Posterior cingulate gyrus (tissue), 11 donors: ENCODE measurements around the gene P3H3.
"Not testable (repeated sequence)": the region's sequence is repeated elsewhere in the genome, so short reads cannot be mapped to it uniquely, and the experiment has no call there.

Experiments used
- DNase-seq, 10 donors: peaks; one replicate each; pipeline versions ENCODE4 v3.0.0 to v3.0.0-alpha.2; 2020 to 2021; ENCODE audit warnings: mixed read lengths in 3 of 10
- intact Hi-C: fragments of 100-400 bp; cut with DNase I; formaldehyde crosslinking; loops from one replicate; pipeline ENCODE4 v1.15.1; 2023

P3H3 gene

GRCh38 chr12:6879824-6880223 is 51.6 kb downstream of the P3H3 start:
- DNase-seq, intact Hi-C loops: not testable (repeated sequence)

GRCh38 chr12:6883252-6883651 is 55.0 kb downstream of the P3H3 start:
- intact Hi-C loops = no loop called here
- DNase-seq = no peak

DNA sequence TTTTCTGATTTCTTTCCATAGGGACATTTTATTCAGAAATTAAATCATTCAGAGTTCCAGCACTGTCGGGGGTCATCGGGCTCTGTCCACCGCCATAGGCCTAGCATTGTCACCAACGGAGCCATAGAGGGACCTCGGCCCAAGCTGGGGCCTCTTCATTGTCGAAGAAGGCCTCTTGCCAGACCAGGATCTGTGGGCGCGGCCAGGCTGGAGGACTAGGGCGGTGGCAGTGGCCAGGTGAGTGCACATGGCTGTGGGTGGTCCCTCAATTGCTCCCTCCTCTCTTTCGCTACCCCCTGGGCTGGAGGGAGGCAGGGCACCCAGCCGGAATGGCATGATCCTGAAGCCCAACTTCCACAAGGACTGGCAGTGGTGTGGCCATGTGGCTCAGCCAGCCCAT is 55.5 kb downstream of the P3H3 start:
- intact Hi-C loops = no loop called here
- DNase-seq = no peak

DNA sequence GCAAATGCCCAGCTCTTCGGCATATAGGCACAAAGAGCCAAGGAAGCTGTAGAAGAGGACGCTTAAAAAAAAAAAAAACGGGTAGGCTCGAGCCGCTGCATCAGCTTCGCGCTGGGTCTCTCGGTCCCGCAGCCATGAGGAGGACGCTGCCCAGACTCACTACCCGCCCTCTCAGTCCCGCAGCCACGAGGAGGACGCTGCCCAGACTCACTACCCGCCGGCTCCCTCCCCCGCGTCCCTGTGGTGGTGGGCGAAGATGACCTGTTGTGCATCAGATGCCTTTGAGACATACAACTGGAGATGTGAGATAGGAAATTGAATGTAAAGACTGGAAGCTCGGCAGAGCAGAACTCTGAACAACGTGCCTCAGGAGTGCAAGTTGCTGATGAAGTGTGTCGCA is 56.3 kb downstream of the P3H3 start:
- intact Hi-C loops = no loop called here
- peak in 1 of 10 donors; percentile 45 for DNase-seq

DNA sequence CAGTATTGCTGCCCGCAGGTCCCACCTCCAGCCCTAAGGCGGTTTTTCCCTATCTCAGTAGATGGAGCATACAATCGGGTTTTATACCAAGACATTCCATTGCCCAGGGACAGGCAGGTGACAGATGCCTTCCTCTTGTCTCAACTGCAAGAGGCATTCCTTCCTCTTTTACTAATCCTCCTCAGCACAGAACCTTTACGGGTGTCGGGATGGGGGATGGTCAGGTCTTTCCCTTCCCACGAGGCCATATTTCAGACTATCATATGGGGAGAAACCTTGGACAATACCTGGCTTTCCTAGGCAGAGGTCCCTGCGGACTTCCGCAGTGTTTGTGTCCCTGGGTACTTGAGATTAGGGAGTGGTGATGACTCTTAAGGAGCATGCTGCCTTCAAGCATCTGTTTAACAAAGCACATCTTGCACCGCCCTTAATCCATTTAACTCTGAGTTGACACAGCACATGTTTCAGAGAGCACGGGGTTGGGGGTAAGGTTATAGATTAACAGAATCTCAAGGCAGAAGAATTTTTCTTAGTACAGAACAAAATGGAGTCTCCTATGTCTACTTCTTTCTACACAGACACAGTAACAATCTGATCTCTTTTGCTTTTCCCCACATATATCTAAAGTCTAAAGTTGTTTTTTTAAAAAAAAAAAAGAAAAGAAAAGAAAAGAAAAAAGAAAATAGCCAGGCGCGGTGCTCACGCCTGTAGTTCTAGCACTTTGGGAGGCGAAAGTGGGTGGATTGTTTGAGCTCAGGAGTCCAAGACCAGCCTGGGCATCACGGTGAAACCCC is 58.2 kb downstream of the P3H3 start:
- intact Hi-C loops = not testable (repeated sequence)
- DNase-seq = peak in 1 of 10 donors; percentile 7

GRCh38 chr12:6887460-6887859 is 59.3 kb downstream of the P3H3 start:
- intact Hi-C loops = no loop called here
- DNase-seq = peak in 1 of 10 donors; percentile 43

GRCh38 chr12:6888360-6888759 is 60.2 kb downstream of the P3H3 start:
- no peak for DNase-seq
- intact Hi-C loops = no loop called here

DNA sequence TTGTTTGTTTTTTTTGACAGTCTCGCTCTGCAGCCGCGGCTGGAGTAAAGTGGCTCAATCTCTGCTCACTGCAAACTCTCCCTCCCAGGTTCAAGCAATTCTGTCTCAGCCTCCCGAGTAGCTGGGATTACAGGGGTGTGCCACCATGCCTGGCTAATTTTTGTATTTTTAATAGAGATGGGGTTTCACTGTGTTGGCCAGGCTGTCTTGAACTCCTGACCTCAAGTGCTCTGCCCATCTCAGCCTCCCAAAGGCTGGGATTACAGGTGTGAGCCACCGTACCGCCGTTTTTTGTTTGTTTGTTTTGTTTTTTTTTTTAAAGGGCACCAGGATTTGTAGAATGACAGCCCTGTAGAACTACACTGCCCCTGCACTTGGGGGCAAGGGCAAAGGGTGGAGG is 60.6 kb downstream of the P3H3 start:
- intact Hi-C loops = not testable (repeated sequence)

More for the DNA sequence above, 60.6 kb downstream of the P3H3 start:
- DNase-seq = peak in 1 of 10 donors; percentile 14
